Endothelial cell of umbilical vein (primary cell): ENCODE data around the gene DNAH6. TPM values are rescaled to one million over a fixed set of nuclear protein-coding genes. Genes with fewer than 3 reads are reported as not detected.

Experiments used
- BruUV-seq: library from RNA; stranded (reverse); fragments of 400-500 nt; replicated peaks from 2 replicates; lab custom pipeline; 2021; lab: Mats Ljungman, UMichigan
- CTCF ChIA-PET: fragments of 300-600, 350-600 bp; sonication (Branson Sonifier 250); formaldehyde crosslinking; loops from one replicate; lab custom pipeline; 2021; ENCODE audit warnings: antibody characterized with exemption, inconsistent platforms; lab: Charles Lee
- POLR2A ChIA-PET: fragments of 300-600, 350-600 bp; sonication (Branson Sonifier 250); formaldehyde crosslinking; loops from one replicate; lab custom pipeline; 2021; ENCODE audit warnings: antibody characterized with exemption, inconsistent platforms; lab: Charles Lee
- DNase-seq: peaks from one replicate; pipeline ENCODE4 v3.0.0-alpha.2; 2011; ENCODE audit warnings: low read depth, low spot score
- FAIRE-seq: peaks from 2 replicates; lab custom pipeline; 2011; peaks lifted over from hg19 to GRCh38; lab: Jason Lieb, UNC
- H2AFZ ChIP-seq: 2 replicates; pipeline ENCODE4 v1.6.0; 2012; ENCODE audit warnings: low read depth, low read length, control low read depth, inconsistent platforms
- H3K27ac ChIP-seq: 2 replicates; pipeline ENCODE4 v1.5.1; 2011; ENCODE audit warnings: low read depth, mild to moderate bottlenecking, control low read depth, low read length, moderate library complexity; ENCODE audit not compliant: insufficient read depth
- H3K27me3 ChIP-seq, 2 experiments: 2 replicates each; pipeline versions ENCODE4 v1.6.0 to v1.6.1; 2011; ENCODE audit warnings: low read length in 2 of 2, mixed read lengths in 1 of 2; ENCODE audit not compliant: control insufficient read depth in 2 of 2, insufficient read depth in 2 of 2
- H3K36me3 ChIP-seq, 2 experiments: 2 replicates in 1 of 2; 3 replicates in 1 of 2; pipeline ENCODE4 v1.5.1; 2011; ENCODE audit warnings: low read length in 2 of 2, mild to moderate bottlenecking in 1 of 2, moderate library complexity in 1 of 2; ENCODE audit not compliant: control insufficient read depth in 2 of 2, insufficient read depth in 2 of 2; ENCODE audit errors: extremely low read depth in 1 of 2
- H3K4me1 ChIP-seq: 3 replicates; pipeline ENCODE4 v1.5.1; 2011; ENCODE audit warnings: mild to moderate bottlenecking, low read length; ENCODE audit not compliant: control insufficient read depth, insufficient read depth; ENCODE audit errors: extremely low read depth
- H3K4me2 ChIP-seq: 2 replicates; pipeline ENCODE4 v1.6.1; 2011; ENCODE audit warnings: low read length, control low read depth, mixed read lengths; ENCODE audit not compliant: insufficient read depth
- H3K4me3 ChIP-seq, 3 experiments: fragments of 200-600 bp in 1 of 3; sonication (generic), shearing (Covaris generic) in 1 of 3; replicated peaks in 1 of 3; 2 replicates each; pipeline ENCODE4 v1.5.1; 2011 to 2016; ENCODE audit warnings: control low read depth in 3 of 3, low read length in 3 of 3, mild to moderate bottlenecking in 2 of 3, inconsistent platforms in 1 of 3, low read depth in 1 of 3, moderate library complexity in 1 of 3; ENCODE audit not compliant: insufficient read depth in 1 of 3
- H3K79me2 ChIP-seq: 2 replicates; pipeline ENCODE4 v1.6.0; 2012; ENCODE audit warnings: low read length, inconsistent platforms; ENCODE audit not compliant: control insufficient read depth, insufficient read depth
- H3K9ac ChIP-seq: replicated peaks from 2 replicates; pipeline ENCODE3; 2011; ENCODE audit warnings: low read length, control low read depth; ENCODE audit not compliant: insufficient read depth; ENCODE audit errors: extremely low read depth
- H3K9me1 ChIP-seq: replicated peaks from 3 replicates; pipeline ENCODE4 v1.6.0; 2011; ENCODE audit warnings: mild to moderate bottlenecking, low read length; ENCODE audit not compliant: control insufficient read depth, insufficient read depth; ENCODE audit errors: extremely low read depth
- H3K9me3 ChIP-seq: replicated peaks from 2 replicates; pipeline ENCODE4 v1.5.1; 2012; ENCODE audit warnings: low read length, inconsistent platforms; ENCODE audit not compliant: control insufficient read depth, insufficient read depth
- H4K20me1 ChIP-seq: replicated peaks from 2 replicates; pipeline ENCODE3; 2011; ENCODE audit warnings: mild to moderate bottlenecking, low read length; ENCODE audit not compliant: control insufficient read depth, insufficient read depth; ENCODE audit errors: extremely low read depth
- CTCF ChIP-seq, 2 donors: IDR thresholded peaks; 1 replicate in 1 of 2; 2 replicates in 1 of 2; pipeline ENCODE4 v1.5.1; 2011; ENCODE audit warnings: low read length in 2 of 2, mild to moderate bottlenecking in 2 of 2, moderate library complexity in 2 of 2, control low read depth in 1 of 2, inconsistent platforms in 1 of 2, low read depth in 1 of 2; ENCODE audit not compliant: insufficient read depth in 1 of 2; ENCODE audit errors: extremely low read depth in 1 of 2
- EZH2 ChIP-seq: IDR thresholded peaks from 2 replicates; pipeline ENCODE4 v1.6.1; 2012; ENCODE audit warnings: borderline replicate concordance, low read depth, mild to moderate bottlenecking, moderate library complexity, low read length, inconsistent platforms; ENCODE audit not compliant: severe bottlenecking
- FOS ChIP-seq: IDR thresholded peaks from 2 replicates; pipeline ENCODE4 v1.6.1; 2011; ENCODE audit warnings: mild to moderate bottlenecking, low read length, moderate library complexity, borderline replicate concordance; ENCODE audit not compliant: insufficient read depth
- GATA2 ChIP-seq: IDR thresholded peaks from 2 replicates; pipeline ENCODE4 v1.7.0; 2011; ENCODE audit warnings: low read depth, mild to moderate bottlenecking, moderate library complexity, mixed read lengths, low read length; ENCODE audit not compliant: insufficient read length, insufficient read depth
- JUN ChIP-seq: IDR thresholded peaks from 2 replicates; pipeline ENCODE4 v1.6.1; 2011; ENCODE audit warnings: borderline replicate concordance, low read depth; ENCODE audit not compliant: insufficient read length, insufficient read depth
- MAX ChIP-seq: IDR thresholded peaks from 2 replicates; pipeline ENCODE4 v1.6.1; 2011; ENCODE audit not compliant: insufficient read depth, insufficient read length
- MYC ChIP-seq: IDR thresholded peaks from one replicate; pipeline ENCODE4 v1.6.1; 2011; ENCODE audit warnings: mild to moderate bottlenecking, low read depth, low read length
- POLR2A ChIP-seq: IDR thresholded peaks from 2 replicates; pipeline ENCODE4 v1.6.1; 2012; ENCODE audit warnings: low read depth, mild to moderate bottlenecking, control low read depth, low read length
- POLR2AphosphoS5 ChIP-seq: IDR thresholded peaks from 2 replicates; pipeline ENCODE4 v1.6.1; 2012; ENCODE audit warnings: low read depth, mild to moderate bottlenecking, control low read depth, low read length, moderate library complexity; ENCODE audit not compliant: insufficient read depth
- dilution Hi-C: fragments of 300-500 bp; cut with MboI; formaldehyde crosslinking; loops from one replicate; pipeline ENCODE4 v1.15.0; 2019; ENCODE audit warnings: low sequenced_read_pairs; ENCODE audit not compliant: extremely low pct_ligation_motif_present
- intact Hi-C: fragments of 100-400 bp; cut with micrococcal nuclease; formaldehyde crosslinking; loops from one replicate; pipeline ENCODE4 v1.10.0; 2022
- polyA plus RNA-seq, 4 experiments: library from polyadenylated mRNA; depleted of rRNA in 3 of 4; stranded (reverse) in 3 of 4; unstranded in 1 of 4; fragments of >200 nt; gene quantifications; 2 replicates each; pipeline versions ENCODE4 v1.2.1 to v1.2.3, GENCODE V29; 2011 to 2012; ENCODE audit warnings: missing spikeins in 1 of 4
- total RNA-seq: library from RNA; stranded (reverse); gene quantifications from 2 replicates; pipeline ENCODE4 v1.2.3, GENCODE V29; 2021

Gene DNAH6
- total and polyA plus RNA-seq, 2 donors (not counting 3 experiments of a cell fraction or from before 2014, with no cell fraction given), result 0.24 TPM; not detected in 1

- Histone ChIP-seq H3K9me1 (no peaks in the 10 kb centered on the region), H3K79me2 (no peaks in the 10 kb centered on the region), H2AFZ (no peak overlapping the region), H3K4me3 (no peak overlapping the region), H3K9ac (no peak overlapping the region), H3K36me3 (no peaks in the 10 kb centered on the region), H3K27ac (no peak overlapping the region), H3K9me3 (no peaks in the 10 kb centered on the region), H3K4me1 (no peaks in the 10 kb centered on the region), H3K4me2 (no peak overlapping the region), H4K20me1 (no peaks in the 10 kb centered on the region), H3K27me3 (peaks cover 1 to 4% of the 10 kb centered on the region in 2 experiments)
- FAIRE-seq (no peak), DNase-seq (no peak)
- ChIA-PET CTCF (no interaction called here), POLR2A (no interaction called here)
- TF ChIP-seq MYC (no peak), POLR2AphosphoS5 (no peak), EZH2 (no peak), CTCF (IDR thresholded peaks at IDR 0.05; ENCODE audit: extremely low read depth in 1 of 2, insufficient read depth in 1 of 2, low read depth in 1 of 2, low read length in 2 of 2) (no peak)
- dilution Hi-C loops, result no loop called here
- intact Hi-C loops, result no loop called here
- BruUV-seq, result no TSS peak
Observed at GRCh38 chr2:84539729-84540128, 23.4 kb downstream of the DNAH6 start.

- CTCF ChIA-PET, result no interaction called here
Observed at GRCh38 chr2:84545005-84545404, 28.7 kb downstream of the DNAH6 start.

More at GRCh38 chr2:84545005-84545404, 28.7 kb downstream of the DNAH6 start:
- H3K4me3 ChIP-seq, result no peak overlapping the region
- no peaks in the 10 kb centered on the region for H3K9me1 ChIP-seq
- no peak overlapping the region for H2AFZ ChIP-seq
- H3K9ac ChIP-seq, result no peak overlapping the region
- no peak overlapping the region for H3K27ac ChIP-seq
- TF ChIP-seq POLR2A, result no peak
- TF ChIP-seq MAX, result no peak
- TF ChIP-seq CTCF (IDR thresholded peaks at IDR 0.05; ENCODE audit: extremely low read depth in 1 of 2, insufficient read depth in 1 of 2, low read depth in 1 of 2, low read length in 2 of 2), result no peak
- no peak for TF ChIP-seq JUN
- no peak for TF ChIP-seq GATA2
- TF ChIP-seq FOS, result no peak
- TF ChIP-seq POLR2AphosphoS5, result no peak
- no peak for TF ChIP-seq MYC
- no peak for TF ChIP-seq EZH2
- no peak for DNase-seq
- H4K20me1 ChIP-seq, result no peaks in the 10 kb centered on the region
- no peak for FAIRE-seq
- dilution Hi-C loops (no loop called here), intact Hi-C loops (no loop called here)
- H3K27me3 ChIP-seq, result peaks cover 0 to 1% of the 10 kb centered on the region in 2 experiments
- POLR2A ChIA-PET, result no interaction called here
- H3K36me3 ChIP-seq, result no peaks in the 10 kb centered on the region
- no peaks in the 10 kb centered on the region for H3K79me2 ChIP-seq
- H3K4me2 ChIP-seq, result no peak overlapping the region
- H3K4me1 ChIP-seq, result no peaks in the 10 kb centered on the region
- no peaks in the 10 kb centered on the region for H3K9me3 ChIP-seq
- no TSS peak for BruUV-seq
